Measurements from ENCODE around the gene PARP4.

The PARP4 gene

DNA sequence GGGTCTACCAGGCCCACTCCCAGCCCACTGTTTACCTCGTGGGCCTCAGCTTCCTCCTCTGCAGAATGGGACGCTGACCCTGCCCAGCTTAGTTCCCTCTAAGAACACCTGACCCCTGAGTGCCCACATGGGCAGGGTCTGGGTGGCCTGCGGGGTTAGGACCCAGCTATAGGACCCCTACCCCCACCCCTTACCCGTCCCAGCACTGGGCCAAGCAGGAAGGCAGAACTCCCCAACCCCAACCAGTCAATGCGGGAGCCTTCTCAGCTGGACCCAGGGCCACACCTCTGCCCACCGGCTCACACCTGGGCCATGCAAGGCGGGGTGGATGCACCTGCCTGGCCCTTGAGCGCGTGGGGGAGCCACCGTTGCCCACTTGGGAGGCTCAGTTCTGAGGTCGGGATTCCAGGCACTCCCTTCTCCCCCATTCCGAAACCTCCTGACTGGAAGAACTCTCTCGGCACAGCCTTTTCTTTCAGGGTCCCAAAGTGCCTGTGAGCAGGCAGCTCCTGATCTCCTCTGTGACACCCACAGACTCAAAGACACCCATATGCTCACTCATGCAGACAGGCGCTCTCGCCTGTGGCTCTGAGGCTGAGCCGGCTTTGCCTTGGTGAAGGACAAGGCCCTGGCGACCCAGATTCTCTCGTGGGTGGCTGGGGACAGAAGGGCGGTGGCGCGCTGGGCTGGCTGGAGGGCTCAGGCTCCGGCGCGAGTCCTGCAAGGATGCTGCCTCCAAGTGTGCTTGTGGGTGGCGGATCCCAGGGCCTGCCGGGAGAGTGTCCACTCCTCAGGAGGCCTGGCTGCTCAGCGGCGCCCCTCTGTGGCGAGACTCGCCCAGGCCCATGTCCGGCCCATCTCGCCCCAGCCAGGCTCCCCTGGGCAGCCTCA lies 27.9 kb upstream of the PARP4 start:
- peak; percentile 18 for DNase-seq (ENCODE audit: extremely low spot score)
- TF ChIP-seq, protein P1, sequence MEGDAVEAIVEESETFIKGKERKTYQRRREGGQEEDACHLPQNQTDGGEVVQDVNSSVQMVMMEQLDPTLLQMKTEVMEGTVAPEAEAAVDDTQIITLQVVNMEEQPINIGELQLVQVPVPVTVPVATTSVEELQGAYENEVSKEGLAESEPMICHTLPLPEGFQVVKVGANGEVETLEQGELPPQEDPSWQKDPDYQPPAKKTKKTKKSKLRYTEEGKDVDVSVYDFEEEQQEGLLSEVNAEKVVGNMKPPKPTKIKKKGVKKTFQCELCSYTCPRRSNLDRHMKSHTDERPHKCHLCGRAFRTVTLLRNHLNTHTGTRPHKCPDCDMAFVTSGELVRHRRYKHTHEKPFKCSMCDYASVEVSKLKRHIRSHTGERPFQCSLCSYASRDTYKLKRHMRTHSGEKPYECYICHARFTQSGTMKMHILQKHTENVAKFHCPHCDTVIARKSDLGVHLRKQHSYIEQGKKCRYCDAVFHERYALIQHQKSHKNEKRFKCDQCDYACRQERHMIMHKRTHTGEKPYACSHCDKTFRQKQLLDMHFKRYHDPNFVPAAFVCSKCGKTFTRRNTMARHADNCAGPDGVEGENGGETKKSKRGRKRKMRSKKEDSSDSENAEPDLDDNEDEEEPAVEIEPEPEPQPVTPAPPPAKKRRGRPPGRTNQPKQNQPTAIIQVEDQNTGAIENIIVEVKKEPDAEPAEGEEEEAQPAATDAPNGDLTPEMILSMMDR (IDR thresholded peaks at IDR 0.05; ENCODE audit: control extremely low read depth, extremely low read depth, low read depth, missing control alignments): peak; percentile 20
- ChIA-PET POLR2A (no interaction called here), CTCF (interaction anchor here (0.8 to 1.5 kb wide), 2 partner anchors 17 to 497 kb away, joined by 3 to 7 read pairs; no protein-coding TSS in a partner anchor)

DNA sequence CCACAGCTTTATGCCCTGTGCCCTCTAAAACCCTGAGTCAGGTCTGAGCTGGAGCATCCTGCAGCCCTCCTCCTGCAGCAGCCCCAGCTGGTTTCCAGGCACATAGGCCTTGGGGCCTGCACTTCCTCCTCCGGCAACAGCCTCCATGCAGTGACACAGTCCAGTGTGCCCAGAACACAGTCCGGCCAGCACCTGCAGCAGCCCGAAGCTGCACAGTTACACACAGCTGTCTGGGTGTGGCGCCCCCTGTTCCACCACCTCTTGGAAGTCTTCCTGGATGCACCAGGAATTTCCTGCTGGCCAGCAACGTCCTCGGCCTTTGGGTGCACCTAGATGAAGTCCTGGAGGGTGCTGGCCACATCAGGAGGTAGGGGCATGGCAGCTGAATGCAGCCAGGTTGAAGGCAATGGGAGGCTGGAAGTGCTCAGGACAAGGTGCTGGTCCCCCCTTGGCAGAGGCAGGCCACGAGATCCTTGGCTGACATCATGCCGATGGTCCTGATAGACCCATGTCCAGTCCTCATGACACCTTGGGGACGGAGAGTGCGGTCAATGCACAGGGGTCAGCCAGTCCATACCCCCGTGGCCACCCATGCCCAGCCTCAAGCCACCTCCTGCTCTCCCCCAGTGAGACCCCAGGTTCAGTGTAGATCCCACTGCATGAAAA lies 27.1 kb upstream of the PARP4 start:
- ChIA-PET CTCF (no interaction called here), POLR2A (no interaction called here)
- TF ChIP-seq, protein P1 (IDR thresholded peaks at IDR 0.05; ENCODE audit: control extremely low read depth, extremely low read depth, low read depth, missing control alignments): no peak
- no peak for DNase-seq (ENCODE audit: extremely low spot score)

DNA sequence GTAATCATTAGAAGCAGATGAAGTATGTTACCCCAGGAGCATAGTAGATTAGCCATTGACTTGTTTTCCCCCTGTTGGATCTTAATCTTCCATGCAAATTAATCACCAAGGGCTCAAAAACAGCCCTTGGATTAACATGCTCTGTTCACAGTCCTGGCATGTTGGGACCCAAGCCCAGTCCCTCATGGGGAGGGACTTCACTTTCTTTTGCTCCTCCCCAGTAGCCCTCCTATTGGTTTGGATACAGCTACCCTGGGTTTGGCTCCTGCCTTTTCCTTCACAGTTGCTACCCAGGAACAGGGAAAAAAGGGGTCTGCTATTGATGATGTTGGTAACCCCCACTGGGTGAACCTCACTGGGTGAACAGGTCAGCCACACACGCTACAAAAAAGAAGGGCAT lies 16.9 kb upstream of the PARP4 start:
- TF ChIP-seq, protein P1 (IDR thresholded peaks at IDR 0.05; ENCODE audit: control extremely low read depth, extremely low read depth, low read depth, missing control alignments): no peak
- ChIA-PET CTCF (interaction anchor here (1.5 kb wide), 1 partner anchor 17 kb away, joined by 3 read pairs; the partner anchor contains the start of gene PARP4), POLR2A (no interaction called here)
- no peak for DNase-seq (ENCODE audit: extremely low spot score)

DNA sequence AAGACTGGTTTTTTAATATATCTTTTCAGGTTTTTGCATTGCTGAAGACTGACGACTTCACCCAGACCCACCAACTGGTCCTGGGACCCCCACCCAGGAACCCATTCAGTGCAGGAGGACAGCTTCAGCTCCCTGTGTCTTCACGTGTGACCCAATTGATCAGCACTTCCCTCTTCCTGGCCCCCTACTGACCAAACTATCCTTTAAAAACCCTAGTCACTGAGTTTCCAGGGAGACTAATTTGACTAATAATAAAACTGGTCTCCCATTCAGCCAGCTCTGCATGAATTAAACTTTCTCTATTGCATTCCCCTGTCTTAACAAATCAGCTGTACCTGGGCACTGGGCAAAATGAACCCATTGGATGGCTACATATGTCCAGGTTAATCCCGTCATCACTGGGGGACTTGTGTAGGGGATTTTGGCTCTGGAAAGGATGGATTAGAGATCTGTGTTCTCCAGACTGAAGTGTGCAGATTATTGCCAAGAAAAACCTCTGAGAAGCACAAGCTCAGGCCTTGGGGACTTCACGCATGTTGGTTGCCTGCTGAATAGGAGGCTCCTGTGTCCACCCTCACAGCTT lies 16.3 kb upstream of the PARP4 start:
- CTCF ChIA-PET: interaction anchor here (1.5 kb wide), 1 partner anchor 17 kb away, joined by 3 read pairs; the partner anchor contains the start of gene PARP4
- POLR2A ChIA-PET: no interaction called here
- no peak for DNase-seq (ENCODE audit: extremely low spot score)
- TF ChIP-seq, protein P1 (IDR thresholded peaks at IDR 0.05; ENCODE audit: control extremely low read depth, extremely low read depth, low read depth, missing control alignments): no peak

DNA sequence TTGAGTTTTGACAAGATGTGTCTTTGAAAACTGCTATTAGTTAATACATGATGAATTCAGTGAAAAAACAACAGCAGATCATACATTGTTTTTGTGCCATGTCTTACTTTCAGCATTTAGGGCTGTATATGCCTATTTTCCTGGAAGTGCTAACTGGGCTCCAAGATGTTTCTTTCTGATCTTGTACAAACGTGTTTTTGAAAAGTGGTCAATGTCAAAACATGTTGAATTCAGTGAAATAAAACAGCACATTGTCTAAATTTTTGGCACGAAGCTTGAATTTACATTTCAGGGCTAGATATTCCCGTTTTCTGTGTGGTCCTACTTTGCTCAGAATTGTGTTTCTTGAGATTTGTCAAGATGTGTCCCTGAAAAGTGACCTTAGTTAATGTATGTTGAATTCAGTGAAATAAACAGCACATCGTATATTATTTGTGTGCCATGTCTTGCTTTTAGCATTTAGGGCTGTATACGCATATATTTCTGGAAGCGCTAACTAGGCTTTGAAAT lies 14.7 kb upstream of the PARP4 start:
- DNase-seq (ENCODE audit: extremely low spot score): no peak
- ChIA-PET POLR2A (no interaction called here), CTCF (interaction anchor here (0.7 to 1.5 kb wide), 2 partner anchors 16 to 27 kb away, joined by 3 read pairs; no protein-coding TSS in a partner anchor)
- TF ChIP-seq, protein P1 (IDR thresholded peaks at IDR 0.05; ENCODE audit: control extremely low read depth, extremely low read depth, low read depth, missing control alignments): no peak

DNA sequence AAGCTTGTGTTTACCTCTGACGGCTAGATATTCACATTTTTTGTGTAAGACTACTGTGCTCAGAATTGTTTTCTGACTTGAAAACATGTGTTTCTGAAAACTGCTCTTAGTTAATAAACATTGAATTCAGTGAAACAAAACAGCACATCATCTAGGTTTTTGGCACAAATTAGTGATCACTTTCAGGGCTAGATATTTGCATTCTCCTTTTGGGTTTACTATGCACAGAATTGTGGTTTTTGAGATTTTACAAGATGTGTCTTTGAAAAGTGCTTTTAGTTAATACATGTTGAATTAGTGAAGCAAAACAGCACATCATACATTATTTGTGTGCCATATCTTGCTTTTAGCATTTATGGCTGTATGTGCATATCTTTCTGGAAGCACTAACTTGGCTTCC lies 8.2 kb upstream of the PARP4 start:
- TF ChIP-seq, protein P1 (IDR thresholded peaks at IDR 0.05; ENCODE audit: control extremely low read depth, extremely low read depth, low read depth, missing control alignments): no peak
- DNase-seq (ENCODE audit: extremely low spot score): no peak
- CTCF ChIA-PET: interaction anchor here (1.1 to 1.5 kb wide), 2 partner anchors 9 to 11 kb away, joined by 3 read pairs; no protein-coding TSS in a partner anchor
- POLR2A ChIA-PET: no interaction called here
